Bronchus fibroblast of lung (primary cell): ENCODE data around the gene MYO18B. TPM values are rescaled to one million over a fixed set of nuclear protein-coding genes. Genes with fewer than 3 reads are reported as not detected.

Experiments
- total RNA-seq: library from RNA; depleted of rRNA; stranded (reverse); fragments of >200 nt; gene quantifications from 2 replicates; pipeline ENCODE4 v1.2.3, GENCODE V29; 2015

MYO18B gene
- under 0.01 TPM in 1 of 2 replicates, not detected in the other for total RNA-seq

DNA sequence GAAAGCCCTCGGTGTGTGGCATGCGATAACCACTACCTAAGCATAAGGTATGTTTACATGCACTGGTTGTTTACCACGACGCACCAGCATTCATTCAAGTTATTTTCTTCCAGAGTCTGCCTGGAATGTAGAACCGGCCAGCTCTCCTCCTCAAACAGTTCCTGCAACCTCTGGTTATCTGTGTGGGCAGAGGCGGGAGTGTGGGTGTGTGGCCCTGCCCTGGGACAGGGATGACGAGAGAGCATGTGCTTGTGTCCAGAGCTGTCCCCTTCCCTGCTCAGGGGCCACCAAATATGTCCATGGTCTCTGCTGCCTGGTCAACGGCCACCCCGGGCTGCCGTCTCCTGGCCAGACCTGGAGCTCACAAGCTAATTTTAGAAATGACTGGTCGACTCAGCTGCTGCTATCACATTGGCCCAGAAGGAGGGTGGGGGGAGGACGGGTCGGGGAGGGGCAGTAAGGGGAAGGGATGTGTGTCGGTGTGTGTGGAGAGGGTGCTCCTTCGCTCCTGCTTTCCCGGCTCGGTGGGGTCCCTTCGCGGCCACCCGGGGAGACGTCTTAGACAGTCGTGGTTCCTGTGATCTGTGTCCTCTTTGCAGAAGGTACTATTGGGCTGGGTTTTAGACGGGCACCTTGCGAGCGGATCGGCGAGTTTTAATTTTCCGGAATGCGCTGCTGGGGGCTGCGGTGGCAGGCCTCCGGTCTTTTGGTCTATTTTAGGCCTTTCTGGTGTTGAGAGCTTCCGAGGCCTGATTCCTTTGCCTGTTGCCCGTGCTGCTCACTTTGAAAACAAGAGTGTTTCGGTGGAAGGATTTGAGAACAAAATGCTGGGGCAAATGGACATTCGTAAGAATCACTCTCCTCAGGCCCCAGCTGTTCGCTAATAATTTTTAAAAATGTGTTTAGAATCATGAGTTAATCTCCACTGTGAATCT is at the start of gene MYO18B:
MYO18B (plus strand) TSS at position 497 of the 935 bp plus-strand sequence. CDS start 18,905 bp downstream, outside the sequence.

Other genes with a start within 250 kb of the MYO18B start
- 1.6 and 1.7 TPM in 2 replicates for gene GRK3, start 177.5 kb upstream of the MYO18B start, total RNA-seq